Memory B cell (primary cell): Measurements from ENCODE around the gene DNM3.
"Not testable (repeated sequence)": the region's sequence is repeated elsewhere in the genome, so short reads cannot be mapped to it uniquely, and the experiment has no call there.

Experiments used
- ATAC-seq: fragments of 150-1000 bp; cut with Tn5 transposase; 2 replicates; pipeline ENCODE4 v1.10.0; 2021; ENCODE audit warnings: low read depth, mild to moderate bottlenecking, moderate library complexity
- DNase-seq, 2 donors: peaks; one replicate each; pipeline ENCODE4 v3.0.0; 2022; ENCODE audit warnings: low spot score in 2 of 2
- H3K27ac Mint-ChIP-seq: one replicate; pipeline ENCODE4 v1.8.0; 2022; ENCODE audit warnings: mild to moderate bottlenecking, moderate library complexity, mixed read lengths
- H3K27me3 Mint-ChIP-seq: one replicate; pipeline ENCODE4 v1.8.0; 2022; ENCODE audit warnings: mixed read lengths
- H3K36me3 Mint-ChIP-seq: one replicate; pipeline ENCODE4 v1.8.0; 2022; ENCODE audit warnings: mild to moderate bottlenecking, mixed read lengths
- H3K4me1 Mint-ChIP-seq: one replicate; pipeline ENCODE4 v1.8.0; 2022; ENCODE audit warnings: mixed read lengths
- H3K4me3 Mint-ChIP-seq: one replicate; pipeline ENCODE4 v1.8.0; 2022; ENCODE audit warnings: mild to moderate bottlenecking, moderate library complexity, mixed read lengths
- H3K9me3 Mint-ChIP-seq: one replicate; pipeline ENCODE4 v1.8.0; 2022; ENCODE audit warnings: mixed read lengths

The DNM3 gene

DNA sequence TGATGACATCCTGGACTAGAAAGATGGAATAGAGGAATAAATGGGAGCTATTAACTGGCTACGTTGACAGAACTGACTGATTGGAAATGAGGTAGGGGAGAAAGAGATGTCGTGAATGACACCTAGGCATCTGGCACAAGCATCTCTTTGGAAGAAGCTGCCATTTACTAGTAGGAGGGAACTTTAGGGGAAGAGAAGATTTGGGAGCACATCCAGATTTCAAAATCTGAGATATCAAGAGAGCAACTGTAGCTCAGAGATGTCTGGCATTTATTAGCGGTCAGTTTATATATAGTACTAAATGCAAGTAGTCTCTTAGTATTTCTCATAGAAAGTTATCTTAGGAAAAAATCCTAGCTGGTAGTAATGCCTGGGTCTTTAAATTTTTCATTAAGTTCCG, 447.3 kb downstream of the DNM3 start:
- Mint-ChIP-seq H3K36me3 (no peaks in the 10 kb centered on the region), H3K27me3 (no peaks in the 10 kb centered on the region), H3K9me3 (no peaks in the 10 kb centered on the region), H3K4me3 (no peak overlapping the region), H3K4me1 (peaks cover 4% of the 10 kb centered on the region), H3K27ac (no peak overlapping the region)
- no peak for DNase-seq
- ATAC-seq = no peak

- no peak overlapping the region for H3K4me3 Mint-ChIP-seq
- ATAC-seq (no peak), DNase-seq (no peak)
- H3K4me1 Mint-ChIP-seq = peaks cover 4% of the 10 kb centered on the region
- no peaks in the 10 kb centered on the region for H3K27me3 Mint-ChIP-seq
- H3K27ac Mint-ChIP-seq = no peak overlapping the region
- no peaks in the 10 kb centered on the region for H3K9me3 Mint-ChIP-seq
- no peaks in the 10 kb centered on the region for H3K36me3 Mint-ChIP-seq
Observed at GRCh38 chr1:172289448-172289847, 448.1 kb downstream of the DNM3 start.

GRCh38 chr1:172292840-172293239, 451.5 kb downstream of the DNM3 start:
- ATAC-seq (no peak), DNase-seq (no peak)
- no peak overlapping the region for H3K27ac Mint-ChIP-seq
- H3K9me3 Mint-ChIP-seq = no peaks in the 10 kb centered on the region
- H3K27me3 Mint-ChIP-seq = no peaks in the 10 kb centered on the region
- H3K4me1 Mint-ChIP-seq = no peaks in the 10 kb centered on the region
- no peak overlapping the region for H3K4me3 Mint-ChIP-seq
- H3K36me3 Mint-ChIP-seq = no peaks in the 10 kb centered on the region

DNA sequence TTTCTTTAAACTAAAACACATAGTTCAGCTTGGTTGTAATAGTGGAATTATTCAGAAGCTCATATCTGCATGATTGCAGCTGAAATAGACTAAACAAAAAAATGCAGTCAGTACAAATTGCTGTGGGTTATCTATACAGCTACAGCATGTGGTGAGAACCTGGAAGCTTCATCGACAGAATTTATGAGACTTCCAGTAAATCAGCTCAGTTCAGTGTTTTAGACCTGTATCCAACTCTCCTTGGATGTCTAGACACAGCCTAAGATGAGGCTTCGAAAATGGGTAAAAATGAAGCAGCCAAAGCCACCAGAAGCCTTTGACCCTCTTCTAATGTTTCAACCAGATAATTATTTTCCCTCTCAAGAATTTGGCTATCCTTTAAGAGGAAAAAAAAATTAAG, 452.1 kb downstream of the DNM3 start:
- H3K27me3 Mint-ChIP-seq = no peaks in the 10 kb centered on the region
- no peak overlapping the region for H3K4me3 Mint-ChIP-seq
- DNase-seq (no peak), ATAC-seq (no peak)
- no peak overlapping the region for H3K27ac Mint-ChIP-seq
- H3K4me1 Mint-ChIP-seq = no peaks in the 10 kb centered on the region
- H3K9me3 Mint-ChIP-seq = no peaks in the 10 kb centered on the region
- H3K36me3 Mint-ChIP-seq = no peaks in the 10 kb centered on the region

- Mint-ChIP-seq H3K27me3 (no peaks in the 10 kb centered on the region), H3K27ac (no peak overlapping the region), H3K4me1 (peaks cover 4% of the 10 kb centered on the region), H3K36me3 (peaks cover 8% of the 10 kb centered on the region), H3K9me3 (peaks cover 7% of the 10 kb centered on the region), H3K4me3 (no peak overlapping the region)
- DNase-seq (no peak), ATAC-seq (no peak)
Observed at GRCh38 chr1:172298141-172298540, 456.8 kb downstream of the DNM3 start.

DNA sequence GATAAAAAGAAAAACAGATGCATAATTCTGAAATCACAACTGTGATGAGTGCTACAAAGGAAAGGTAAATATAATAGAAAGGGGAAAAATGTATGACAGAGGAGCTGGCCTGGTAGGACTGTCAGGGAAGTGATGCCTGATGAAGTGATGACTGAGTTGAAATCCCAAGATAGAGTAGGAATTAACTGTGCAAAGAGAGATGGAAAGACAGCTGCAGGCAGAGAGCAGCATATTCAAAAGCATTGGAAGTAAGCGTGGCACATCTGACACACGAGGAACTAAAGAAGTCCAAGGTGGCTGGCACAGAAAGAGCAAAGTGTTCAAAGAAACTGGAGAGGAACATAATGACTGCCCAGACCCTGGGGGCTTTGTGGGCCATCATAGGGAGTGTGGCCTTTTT, 457.6 kb downstream of the DNM3 start:
- ATAC-seq = no peak
- no peak overlapping the region for H3K27ac Mint-ChIP-seq
- peaks cover 12% of the 10 kb centered on the region for H3K36me3 Mint-ChIP-seq
- no peak overlapping the region for H3K4me3 Mint-ChIP-seq
- peaks cover 11% of the 10 kb centered on the region for H3K9me3 Mint-ChIP-seq
- DNase-seq = no peak
- no peaks in the 10 kb centered on the region for H3K27me3 Mint-ChIP-seq
- H3K4me1 Mint-ChIP-seq = peaks cover 4% of the 10 kb centered on the region

- Mint-ChIP-seq H3K27ac (no peak overlapping the region), H3K36me3 (peaks cover 12% of the 10 kb centered on the region), H3K27me3 (no peaks in the 10 kb centered on the region), H3K4me3 (no peak overlapping the region), H3K4me1 (peaks cover 4% of the 10 kb centered on the region), H3K9me3 (peaks cover 11% of the 10 kb centered on the region)
- ATAC-seq (no peak), DNase-seq (no peak)
Observed at GRCh38 chr1:172299515-172299914, 458.2 kb downstream of the DNM3 start.

DNA sequence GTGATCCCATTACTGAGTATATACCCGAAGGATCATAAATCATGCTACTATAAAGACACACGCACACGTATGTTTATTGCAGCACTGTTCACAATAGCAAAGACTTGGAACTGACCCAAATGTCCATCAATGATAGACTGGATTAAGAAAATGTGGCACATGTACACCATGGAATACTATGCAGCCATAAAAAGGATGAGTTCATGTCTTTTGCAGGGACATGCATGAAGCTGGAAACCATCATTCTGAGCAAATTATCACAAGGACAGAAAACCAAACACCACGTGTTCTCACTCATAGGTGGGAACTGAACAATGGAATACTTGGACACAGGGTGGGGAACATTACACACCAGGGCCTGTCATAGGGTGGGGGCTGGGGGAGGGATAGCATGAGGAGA, 466.2 kb downstream of the DNM3 start:
- not testable (repeated sequence) for ATAC-seq, H3K4me3 Mint-ChIP-seq, DNase-seq, H3K9me3 Mint-ChIP-seq, H3K4me1 Mint-ChIP-seq, H3K27me3 Mint-ChIP-seq, H3K27ac Mint-ChIP-seq
- H3K36me3 Mint-ChIP-seq = peaks cover 13% of the 10 kb centered on the region

GRCh38 chr1:172308142-172308541, 466.8 kb downstream of the DNM3 start:
- Mint-ChIP-seq H3K4me3 (no peak overlapping the region), H3K4me1 (peaks cover 8% of the 10 kb centered on the region), H3K36me3 (peaks cover 9% of the 10 kb centered on the region), H3K27me3 (no peaks in the 10 kb centered on the region), H3K9me3 (peaks cover 3% of the 10 kb centered on the region), H3K27ac (no peak overlapping the region)
- DNase-seq (no peak), ATAC-seq (no peak)

- no peak for DNase-seq
- Mint-ChIP-seq H3K27me3 (no peaks in the 10 kb centered on the region), H3K4me3 (no peak overlapping the region), H3K4me1 (peaks cover 8% of the 10 kb centered on the region), H3K27ac (no peak overlapping the region), H3K36me3 (peaks cover 6% of the 10 kb centered on the region), H3K9me3 (no peaks in the 10 kb centered on the region)
- ATAC-seq = no peak
Observed at GRCh38 chr1:172308577-172308976, 467.3 kb downstream of the DNM3 start.

DNA sequence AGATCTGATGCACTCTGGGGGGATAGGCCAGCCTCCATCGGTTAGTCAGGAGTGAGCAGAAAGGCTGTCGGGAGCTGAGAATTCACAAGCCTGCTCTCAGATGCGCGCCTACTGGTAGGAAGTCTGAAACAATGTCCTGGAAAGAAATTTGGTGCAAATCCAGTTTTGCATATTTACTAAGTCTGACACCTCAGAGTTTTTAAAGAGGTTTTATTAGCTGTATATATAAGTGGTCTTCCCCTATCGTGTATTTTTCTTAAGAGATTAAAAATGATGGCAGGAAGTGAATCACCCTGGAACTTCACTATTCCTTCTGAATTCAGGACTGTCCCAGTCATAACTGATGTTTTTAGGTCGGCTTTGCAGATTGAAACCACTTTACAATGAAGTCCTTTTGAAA, 479.4 kb downstream of the DNM3 start:
- no peak for DNase-seq
- Mint-ChIP-seq H3K36me3 (no peaks in the 10 kb centered on the region), H3K27ac (no peak overlapping the region), H3K4me3 (no peak overlapping the region), H3K9me3 (no peaks in the 10 kb centered on the region), H3K4me1 (no peaks in the 10 kb centered on the region), H3K27me3 (no peaks in the 10 kb centered on the region)
- ATAC-seq = no peak

DNA sequence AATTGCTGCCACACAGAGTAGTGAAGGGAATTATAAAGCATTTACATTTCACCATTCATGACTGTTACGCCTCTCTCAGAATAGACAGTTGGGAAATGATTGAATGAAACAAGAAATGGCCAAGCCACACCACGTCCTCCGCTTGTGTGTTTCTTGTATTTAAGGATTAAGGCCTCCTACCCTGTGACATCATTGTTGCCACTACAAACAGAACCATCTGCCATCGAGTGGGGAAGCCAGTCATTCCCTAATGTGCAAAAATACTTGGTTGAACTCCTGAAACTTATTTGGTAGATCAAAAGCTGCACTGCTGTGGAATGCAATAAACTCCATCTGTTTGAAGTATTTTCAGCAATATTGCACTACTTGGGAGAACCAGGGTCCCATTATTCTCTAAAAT, 480.2 kb downstream of the DNM3 start:
- Mint-ChIP-seq H3K4me1 (no peaks in the 10 kb centered on the region), H3K36me3 (no peaks in the 10 kb centered on the region), H3K4me3 (no peak overlapping the region), H3K9me3 (no peaks in the 10 kb centered on the region), H3K27me3 (no peaks in the 10 kb centered on the region), H3K27ac (no peak overlapping the region)
- DNase-seq = no peak
- no peak for ATAC-seq

GRCh38 chr1:172322219-172323061, 481.1 kb downstream of the DNM3 start:
- Mint-ChIP-seq H3K27me3 (no peaks in the 10 kb centered on the region), H3K27ac (no peak overlapping the region), H3K9me3 (no peaks in the 10 kb centered on the region), H3K4me3 (no peak overlapping the region), H3K36me3 (no peaks in the 10 kb centered on the region), H3K4me1 (no peaks in the 10 kb centered on the region)
- no peak for ATAC-seq
- DNase-seq = no peak

DNA sequence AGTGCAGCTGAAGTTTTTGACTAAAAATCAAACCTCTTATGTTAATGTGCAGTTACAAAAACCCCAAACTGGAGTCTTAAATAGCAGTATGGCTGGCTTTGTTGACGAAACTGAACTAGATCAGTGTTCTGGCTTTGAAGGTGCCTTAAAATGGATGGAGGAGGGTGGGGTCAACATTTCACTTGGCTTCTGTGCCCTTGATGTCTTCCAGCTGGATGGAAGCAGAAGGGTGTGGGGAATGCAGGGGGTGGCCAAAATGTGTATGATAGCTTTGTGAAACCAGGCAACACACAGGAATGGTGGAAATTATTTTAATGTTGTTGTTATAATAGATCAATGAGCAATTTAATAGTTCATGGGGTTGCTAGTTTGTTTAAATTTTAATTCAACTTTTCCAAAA, 482.4 kb downstream of the DNM3 start:
- Mint-ChIP-seq H3K4me1 (no peaks in the 10 kb centered on the region), H3K27ac (no peak overlapping the region), H3K27me3 (no peaks in the 10 kb centered on the region), H3K9me3 (no peaks in the 10 kb centered on the region), H3K36me3 (peaks cover 4% of the 10 kb centered on the region), H3K4me3 (no peak overlapping the region)
- no peak for DNase-seq
- ATAC-seq = no peak

GRCh38 chr1:172324086-172324485, 482.8 kb downstream of the DNM3 start:
- Mint-ChIP-seq H3K9me3 (no peaks in the 10 kb centered on the region), H3K27ac (no peak overlapping the region), H3K27me3 (no peaks in the 10 kb centered on the region), H3K4me1 (no peaks in the 10 kb centered on the region), H3K36me3 (peaks cover 4% of the 10 kb centered on the region), H3K4me3 (no peak overlapping the region)
- DNase-seq = no peak
- ATAC-seq = no peak
